Adrenal gland (tissue), 12 donors: Measurements from ENCODE around the gene CASD1. TPM values are rescaled to one million over a fixed set of nuclear protein-coding genes. Genes with fewer than 3 reads are reported as not detected.

ENCODE experiments used
- DNase-seq, 7 donors: peaks; one replicate each; pipeline ENCODE4 v3.0.0-alpha.2; 2019 to 2020
- H3K27ac ChIP-seq, 5 donors: fragments of 200-600 bp; sonication (generic) in 4 of 5; 1 replicate in 3 of 5; 2 replicates in 2 of 5; pipeline versions ENCODE4 v1.5.1 to v1.8.0; 2016 to 2020; ENCODE audit warnings: mild to moderate bottlenecking in 1 of 5
- H3K27me3 ChIP-seq: fragments of 200-600 bp; 2 replicates; pipeline ENCODE4 v1.8.0; 2021
- H3K36me3 ChIP-seq, 2 donors: fragments of 200-600 bp; replicated peaks in 1 of 2; 1 replicate in 1 of 2; 2 replicates in 1 of 2; pipeline versions ENCODE4 v1.5.1 to v1.8.0; 2018 to 2022
- H3K4me1 ChIP-seq, 2 donors: fragments of 200-600 bp; replicated peaks in 1 of 2; 1 replicate in 1 of 2; 2 replicates in 1 of 2; pipeline versions ENCODE4 v1.5.1 to v1.8.0; 2018 to 2021
- H3K4me3 ChIP-seq, 4 donors: fragments of 200-600 bp; sonication (generic) in 3 of 4; one replicate each; pipeline ENCODE4 v1.5.1; 2016 to 2018
- H3K9me3 ChIP-seq, 3 donors: fragments of 200-600 bp; sonication (generic) in 1 of 3; replicated peaks in 1 of 3; 1 replicate in 2 of 3; 2 replicates in 1 of 3; pipeline versions ENCODE4 v1.5.1 to v1.8.0; 2016 to 2021
- POLR2A ChIP-seq, 2 donors: fragments of 450-650 bp; IDR thresholded peaks; one replicate each; pipeline ENCODE4 v1.6.1; 2017; ENCODE audit warnings: antibody characterized with exemption in 2 of 2, mild to moderate bottlenecking in 2 of 2, moderate library complexity in 1 of 2
- WGBS, 4 donors: extraction: QIAGEN DNeasy Blood & Tissue Kit in 2 of 4; methylation state at CpG; one replicate each; pipeline versions ENCODE4 v1.1.5 to v1.1.7; 2013 to 2017; 5-methylcytosine and 5-hydroxymethylcytosine counted together
- intact Hi-C, 2 donors: fragments of 100-400 bp; cut with DNase I; formaldehyde crosslinking; loops; one replicate each; pipeline versions ENCODE4 v1.14.1 to v1.15.0; 2022 to 2023
- polyA plus RNA-seq, 3 donors: library from polyadenylated mRNA; stranded (reverse); fragments of 200-250 nt in 2 of 3; fragments of 350-450 nt in 1 of 3; fragmentation: Illumina TruSeq in 1 of 3; extraction: RNeasy Lipid Tissue Mini Kit (QIAGEN cat#74804) in 1 of 3; gene quantifications; one replicate each; pipeline ENCODE4 v1.2.3, GENCODE V29; 2013 to 2014
- total RNA-seq, 9 donors: library from RNA; depleted of rRNA in 4 of 9; stranded (reverse); fragments of >200 nt in 4 of 9; fragments of 120-200 nt in 1 of 9; fragmentation: NEBNext Ultra II Directional in 1 of 9; extraction: Animal tissue kit (Norgen Biotek cat#: 25700) in 1 of 9; gene quantifications; one replicate each; pipeline versions ENCODE4 v1.1.0 to v1.2.4, GENCODE V29; 2013 to 2023
- TF ChIP-seq, protein P1 (sequence below), 6 experiments: fragments of 450-650 bp in 4 of 6; fragments of 200-600 bp in 2 of 6; sonication (generic) in 1 of 6; IDR thresholded peaks; 1 replicate in 5 of 6; 2 replicates in 1 of 6; pipeline versions ENCODE4 v1.5.1 to v1.8.0; 2016 to 2021; ENCODE audit warnings: antibody characterized with exemption in 6 of 6, mild to moderate bottlenecking in 2 of 6, moderate library complexity in 1 of 6
- donor health status: healthy with polysubstance abuse.
- donor health status: Bipolar disorder and iron deficiency.
- donor health status: DM: yes; HTN: yes; CAD: no.
- donor health status: DM: no; HTN: no; CAD: no.
- donor health status: DM: no; HTN: no; CAD: no.
- donor health status: DM: yes; HTN: yes; CAD: no.

Gene CASD1
- total and polyA plus RNA-seq, 12 donors, result 28.8 to 75.7 (median 46.2) TPM

DNA sequence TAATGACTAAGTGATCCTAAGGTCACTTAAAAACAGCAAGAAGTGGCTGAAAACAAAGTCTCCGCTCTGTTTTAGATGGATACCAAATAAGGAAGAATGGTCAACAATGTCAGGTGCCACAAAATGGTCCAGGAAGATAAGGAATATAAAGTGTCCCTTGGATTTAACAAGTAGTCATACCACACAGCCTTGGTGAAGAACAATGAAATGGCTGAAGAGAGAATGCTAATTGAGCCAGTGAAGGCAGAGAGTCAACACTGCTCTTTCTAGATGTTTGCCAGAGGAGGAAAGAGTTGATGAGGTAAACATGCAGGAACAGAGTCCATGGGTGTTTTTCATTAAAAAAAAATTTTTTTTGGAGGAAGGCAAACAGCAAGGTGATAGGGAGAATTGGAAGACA is 2.1 kb upstream of the CASD1 start:
- H3K4me3 ChIP-seq, result no peak overlapping the region
- peaks cover 5 to 17% of the 10 kb centered on the region in 2 donors for H3K4me1 ChIP-seq
- 95 to 100% (median 99%) methylated on average over 1 of the region's 1 CpG for WGBS, 4 donors
- TF ChIP-seq, protein P1, sequence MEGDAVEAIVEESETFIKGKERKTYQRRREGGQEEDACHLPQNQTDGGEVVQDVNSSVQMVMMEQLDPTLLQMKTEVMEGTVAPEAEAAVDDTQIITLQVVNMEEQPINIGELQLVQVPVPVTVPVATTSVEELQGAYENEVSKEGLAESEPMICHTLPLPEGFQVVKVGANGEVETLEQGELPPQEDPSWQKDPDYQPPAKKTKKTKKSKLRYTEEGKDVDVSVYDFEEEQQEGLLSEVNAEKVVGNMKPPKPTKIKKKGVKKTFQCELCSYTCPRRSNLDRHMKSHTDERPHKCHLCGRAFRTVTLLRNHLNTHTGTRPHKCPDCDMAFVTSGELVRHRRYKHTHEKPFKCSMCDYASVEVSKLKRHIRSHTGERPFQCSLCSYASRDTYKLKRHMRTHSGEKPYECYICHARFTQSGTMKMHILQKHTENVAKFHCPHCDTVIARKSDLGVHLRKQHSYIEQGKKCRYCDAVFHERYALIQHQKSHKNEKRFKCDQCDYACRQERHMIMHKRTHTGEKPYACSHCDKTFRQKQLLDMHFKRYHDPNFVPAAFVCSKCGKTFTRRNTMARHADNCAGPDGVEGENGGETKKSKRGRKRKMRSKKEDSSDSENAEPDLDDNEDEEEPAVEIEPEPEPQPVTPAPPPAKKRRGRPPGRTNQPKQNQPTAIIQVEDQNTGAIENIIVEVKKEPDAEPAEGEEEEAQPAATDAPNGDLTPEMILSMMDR (IDR thresholded peaks at IDR 0.05), result no peak
- no peak for TF ChIP-seq POLR2A (IDR thresholded peaks at IDR 0.05)
- H3K27me3 ChIP-seq, result no peaks in the 10 kb centered on the region
- H3K36me3 ChIP-seq, result no peaks in the 10 kb centered on the region
- H3K27ac ChIP-seq, result no peak overlapping the region
- no peaks in the 10 kb centered on the region for H3K9me3 ChIP-seq
- intact Hi-C loops, result loop anchor here in 1 of 2 donors (10.0 kb wide), 1 partner anchor 147 kb away; the partner anchor contains the start of gene SGCE
- no peak for DNase-seq

- no peaks in the 10 kb centered on the region for H3K36me3 ChIP-seq
- peaks cover 8 to 22% of the 10 kb centered on the region in 2 donors for H3K4me1 ChIP-seq
- H3K9me3 ChIP-seq, result no peaks in the 10 kb centered on the region
- no peak overlapping the region for H3K4me3 ChIP-seq
- TF ChIP-seq, protein P1 (IDR thresholded peaks at IDR 0.05), result no peak
- intact Hi-C loops, result loop anchor here in 1 of 2 donors (10.0 kb wide), 1 partner anchor 147 kb away; the partner anchor contains the start of gene SGCE
- no peaks in the 10 kb centered on the region for H3K27me3 ChIP-seq
- no peak for DNase-seq
- H3K27ac ChIP-seq, result no peak overlapping the region
These were observed 1.6 kb upstream of the CASD1 start for GRCh38 chr7:94507962-94508361.

- Histone ChIP-seq H3K9me3 (no peaks in the 10 kb centered on the region), H3K27me3 (no peaks in the 10 kb centered on the region), H3K27ac (peak overlapping the region; percentile 72 to 97 (median 92)), H3K4me1 (peaks cover 26 to 43% of the 10 kb centered on the region in 2 donors), H3K4me3 (peak overlapping the region; percentile 66 to 98 (median 82)), H3K36me3 (no peaks in the 10 kb centered on the region)
- intact Hi-C loops, result loop anchor here in 1 of 2 donors (10.0 kb wide), 1 partner anchor 145 kb away; the partner anchor contains the start of gene SGCE
- 0 to 5% (median 0%) methylated on average over 6 to 75 of the region's 75 CpGs; no CpG with 5 or more reads in 1 of the 4 donors for WGBS, 4 donors
- peak; percentile 39 to 62 for TF ChIP-seq POLR2A (IDR thresholded peaks at IDR 0.05)
- TF ChIP-seq, protein P1 (IDR thresholded peaks at IDR 0.05), result peak in 2 of 6 experiments; percentile 17 to 23
- peak; percentile 64 to 77 (median 72) for DNase-seq
These were observed 425 bp downstream of the CASD1 start for GRCh38 chr7:94509887-94510581.

DNA sequence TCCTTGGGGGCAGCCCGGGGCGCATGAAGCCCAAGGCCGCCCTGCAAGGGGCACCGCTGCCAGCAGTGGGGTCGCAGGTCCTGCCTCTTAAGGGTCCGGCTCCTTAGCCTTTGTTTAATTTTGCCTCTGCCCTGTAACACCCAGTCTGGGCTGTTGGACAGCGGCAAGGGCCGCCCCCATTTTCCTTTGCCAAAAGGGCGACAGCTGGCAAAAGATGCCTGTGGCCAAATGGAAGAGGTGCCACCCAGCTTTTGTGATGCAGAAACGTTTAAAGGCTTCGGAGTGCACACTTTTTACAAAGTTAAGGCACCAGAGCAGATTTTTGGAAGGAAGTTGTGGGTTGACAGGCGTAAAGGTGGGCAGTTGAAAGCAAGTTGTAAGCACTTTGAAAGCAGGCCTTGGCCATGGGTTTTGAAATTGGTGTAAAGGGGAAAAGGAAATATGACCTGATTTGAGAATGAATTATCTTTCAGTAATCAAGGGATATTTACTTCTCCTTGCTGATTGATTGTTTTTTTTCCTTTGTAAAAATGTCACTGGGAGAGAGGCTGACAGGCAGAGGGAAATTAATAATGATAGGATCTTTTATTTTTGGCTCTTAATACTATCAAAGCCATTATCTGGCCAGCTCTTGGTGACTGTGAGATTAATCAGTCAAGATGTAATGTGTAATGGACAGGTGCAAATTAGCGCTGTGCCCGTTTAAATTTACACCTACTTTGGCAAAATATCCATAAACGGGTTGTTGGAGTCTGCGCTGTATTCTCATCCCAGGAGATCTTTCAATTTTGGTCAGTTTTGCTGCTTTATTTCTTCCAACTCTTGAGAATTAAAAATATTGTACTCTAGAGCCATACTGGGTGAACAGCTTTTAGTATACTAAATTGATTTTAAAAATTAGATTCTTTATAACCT is 1.2 kb downstream of the CASD1 start:
- DNase-seq, result peak; percentile 51 to 75 (median 55)
- no peaks in the 10 kb centered on the region for H3K36me3 ChIP-seq
- peaks cover 31 to 51% of the 10 kb centered on the region in 2 donors for H3K4me1 ChIP-seq
- H3K27ac ChIP-seq, result peak overlapping the region; percentile 72 to 97 (median 92)
- WGBS, 4 donors, result 10 to 23% (median 11%) methylated on average over 8 to 16 of the region's 16 CpGs
- no peaks in the 10 kb centered on the region for H3K27me3 ChIP-seq
- intact Hi-C loops, result no loop called here
- H3K4me3 ChIP-seq, result peak overlapping the region; percentile 66 to 98 (median 82)
- TF ChIP-seq, protein P1 (IDR thresholded peaks at IDR 0.05), result no peak
- no peak for TF ChIP-seq POLR2A (IDR thresholded peaks at IDR 0.05)
- peaks cover 0 to 3% (median 0%) of the 10 kb centered on the region in 3 donors for H3K9me3 ChIP-seq
